Neural cell (in vitro differentiated cells): ENCODE measurements around the gene CBFA2T3. TPM values are rescaled to one million over a fixed set of nuclear protein-coding genes. Genes with fewer than 3 reads are reported as not detected.
"Not testable (repeated sequence)": the region's sequence is repeated elsewhere in the genome, so short reads cannot be mapped to it uniquely, and the experiment has no call there.

Source experiments
- H2AFZ ChIP-seq: fragments of 200-600, 300-800 bp; sonication (generic), shearing (Covaris generic); 2 replicates; pipeline ENCODE4 v1.6.0; 2014; ENCODE audit warnings: low read depth, mild to moderate bottlenecking, antibody characterized with exemption, low read length, moderate library complexity
- H3F3A ChIP-seq: fragments of 200-600 bp; shearing (Covaris generic); 2 replicates; pipeline ENCODE4 v1.6.1; 2016; ENCODE audit warnings: mild to moderate bottlenecking, moderate library complexity, mixed read lengths, antibody characterized with exemption, low read length; ENCODE audit not compliant: insufficient read depth, poor library complexity, severe bottlenecking
- H3K27ac ChIP-seq: fragments of 200-600, 300-800 bp; sonication (generic), shearing (Covaris generic); 2 replicates; pipeline ENCODE4 v1.5.1; 2014; ENCODE audit warnings: mild to moderate bottlenecking, low read length, moderate library complexity
- H3K27me3 ChIP-seq: fragments of 300-800, 200-600 bp; sonication (generic), shearing (Covaris generic); 2 replicates; pipeline ENCODE4 v1.6.0; 2014; ENCODE audit warnings: mild to moderate bottlenecking, low read depth, low read length, moderate library complexity; ENCODE audit not compliant: insufficient read depth
- H3K36me3 ChIP-seq: fragments of 300-800, 200-600 bp; sonication (generic), shearing (Covaris generic); 2 replicates; pipeline ENCODE4 v1.5.1; 2014; ENCODE audit warnings: mild to moderate bottlenecking, antibody characterized with exemption, low read length, moderate library complexity; ENCODE audit not compliant: insufficient read depth
- H3K4me2 ChIP-seq: fragments of 300-800, 200-600 bp; sonication (generic), shearing (Covaris generic); 2 replicates; pipeline ENCODE4 v1.6.0; 2014; ENCODE audit warnings: mild to moderate bottlenecking, low read length
- H3K4me3 ChIP-seq: fragments of 300-800, 200-600 bp; sonication (generic), shearing (Covaris generic); 2 replicates; pipeline ENCODE4 v1.5.1; 2014; ENCODE audit warnings: mild to moderate bottlenecking, low read length, moderate library complexity
- H3K79me2 ChIP-seq: fragments of 200-600 bp; shearing (Covaris generic); replicated peaks from 2 replicates; pipeline ENCODE4 v1.6.0; 2014; ENCODE audit warnings: mild to moderate bottlenecking, low read length, moderate library complexity; ENCODE audit not compliant: insufficient read depth
- H3K9ac ChIP-seq: fragments of 300-800, 200-600 bp; sonication (generic), shearing (Covaris generic); 2 replicates; pipeline ENCODE4 v1.6.1; 2016; ENCODE audit warnings: mild to moderate bottlenecking, low read length, mixed read lengths
- H3K9me2 ChIP-seq: fragments of 200-600 bp; shearing (Covaris generic); 2 replicates; pipeline ENCODE4 v1.6.1; 2016; ENCODE audit warnings: mild to moderate bottlenecking, low read length, mixed read lengths; ENCODE audit not compliant: insufficient read depth
- H3K9me3 ChIP-seq: fragments of 200-600, 300-800 bp; sonication (generic), shearing (Covaris generic); 2 replicates; pipeline ENCODE4 v1.6.1; 2016; ENCODE audit warnings: mild to moderate bottlenecking, mixed run types, low read length, moderate library complexity, mixed read lengths
- H4K20me1 ChIP-seq: fragments of 200-600 bp; shearing (Covaris generic); 2 replicates; pipeline ENCODE4 v1.6.1; 2016; ENCODE audit warnings: mild to moderate bottlenecking, mixed run types; ENCODE audit not compliant: insufficient read depth
- CTCF ChIP-seq: fragments of 450-650 bp; IDR thresholded peaks from 2 replicates; pipeline ENCODE4 v1.5.1; 2014; ENCODE audit warnings: antibody characterized with exemption, mild to moderate bottlenecking, moderate library complexity; ENCODE audit not compliant: poor library complexity, severe bottlenecking
- EP300 ChIP-seq: fragments of 450-650 bp; conservative IDR thresholded peaks from 2 replicates; pipeline ENCODE4 v1.6.1; 2014; ENCODE audit warnings: antibody characterized with exemption, mild to moderate bottlenecking, moderate library complexity; ENCODE audit not compliant: poor library complexity, severe bottlenecking
- EZH2 ChIP-seq: fragments of 200-600, 300-800 bp; shearing (Covaris generic), sonication (generic); IDR thresholded peaks from 2 replicates; pipeline ENCODE4 v1.6.1; 2014; ENCODE audit warnings: antibody characterized with exemption, low read length, borderline replicate concordance, mild to moderate bottlenecking; ENCODE audit not compliant: insufficient read depth, poor library complexity, severe bottlenecking
- MXI1 ChIP-seq: fragments of 450-650 bp; conservative IDR thresholded peaks from 2 replicates; pipeline ENCODE4 v1.6.1; 2014; ENCODE audit warnings: antibody characterized with exemption, mild to moderate bottlenecking; ENCODE audit not compliant: poor library complexity, severe bottlenecking
- POLR2AphosphoS5 ChIP-seq: IDR thresholded peaks from 2 replicates; pipeline ENCODE4 v1.6.1; 2012
- RAD21 ChIP-seq: fragments of 450-650 bp; conservative IDR thresholded peaks from 2 replicates; pipeline ENCODE4 v1.6.1; 2014; ENCODE audit warnings: antibody characterized with exemption, mild to moderate bottlenecking, moderate library complexity
- REST ChIP-seq: IDR thresholded peaks from 2 replicates; pipeline ENCODE4 v1.6.1; 2012; ENCODE audit warnings: borderline replicate concordance
- SMC3 ChIP-seq: fragments of 450-650 bp; conservative IDR thresholded peaks from 2 replicates; pipeline ENCODE4 v1.6.1; 2014; ENCODE audit warnings: antibody characterized with exemption, mild to moderate bottlenecking, moderate library complexity; ENCODE audit not compliant: poor library complexity
- TAF1 ChIP-seq: IDR thresholded peaks from 2 replicates; pipeline ENCODE4 v1.6.1; 2012; ENCODE audit warnings: low read depth
- polyA plus RNA-seq: library from polyadenylated mRNA; depleted of rRNA; stranded (reverse); fragments of >200 nt; gene quantifications from 2 replicates; pipeline ENCODE4 v1.2.3, GENCODE V29; 2014

The CBFA2T3 gene
- polyA plus RNA-seq, 1 donor from 2014 or later = 2.1 TPM

- H3K79me2 ChIP-seq, H3K9me2 ChIP-seq, H4K20me1 ChIP-seq, H3K36me3 ChIP-seq, H3K9me3 ChIP-seq, H3K4me3 ChIP-seq, H2AFZ ChIP-seq, H3K27me3 ChIP-seq, H3K27ac ChIP-seq, H3F3A ChIP-seq, H3K9ac ChIP-seq, H3K4me2 ChIP-seq: not testable (repeated sequence)
Measured at GRCh38 chr16:89008796-89009195, 31.8 kb upstream of the CBFA2T3 start.

GRCh38 chr16:89007371-89008249 is 30.6 kb upstream of the CBFA2T3 start:
- Histone ChIP-seq H3K9me3 (no peaks in the 10 kb centered on the region), H4K20me1 (no peaks in the 10 kb centered on the region), H3K4me2 (no peak overlapping the region), H3K9me2 (no peaks in the 10 kb centered on the region), H2AFZ (no peak overlapping the region), H3K4me3 (no peak overlapping the region), H3F3A (no peaks in the 10 kb centered on the region), H3K27me3 (no peaks in the 10 kb centered on the region), H3K79me2 (no peaks in the 10 kb centered on the region), H3K27ac (no peak overlapping the region), H3K9ac (no peak overlapping the region), H3K36me3 (no peaks in the 10 kb centered on the region)
- no peak for TF ChIP-seq POLR2AphosphoS5
- TF ChIP-seq EZH2 = no peak
- TF ChIP-seq EP300 = no peak
- TF ChIP-seq SMC3 = no peak
- TF ChIP-seq RAD21 = no peak

- Histone ChIP-seq H3K79me2 (no peaks in the 10 kb centered on the region), H3K27ac (no peak overlapping the region), H3K4me3 (no peak overlapping the region), H4K20me1 (no peaks in the 10 kb centered on the region), H3K9ac (no peak overlapping the region), H3F3A (no peaks in the 10 kb centered on the region), H2AFZ (no peak overlapping the region), H3K9me2 (no peaks in the 10 kb centered on the region), H3K36me3 (no peaks in the 10 kb centered on the region), H3K4me2 (no peak overlapping the region), H3K9me3 (no peaks in the 10 kb centered on the region), H3K27me3 (no peaks in the 10 kb centered on the region)
- TF ChIP-seq MXI1 (no peak), TAF1 (no peak), SMC3 (no peak), POLR2AphosphoS5 (no peak), EP300 (no peak), CTCF (no peak), REST (no peak)
Measured at GRCh38 chr16:89006036-89006752, 29.2 kb upstream of the CBFA2T3 start.
